MG63 (cell line): ENCODE results near the gene GDF7. TPM values are rescaled to one million over a fixed set of nuclear protein-coding genes. Genes with fewer than 3 reads are reported as not detected.

Experiments used
- DNase-seq: peaks from one replicate; pipeline ENCODE4 v3.0.0-alpha.2; 2020
- H3K27me3 ChIP-seq: fragments of 250-450 bp; sonication (Bioruptor Pico); 2 replicates; pipeline ENCODE4 v1.5.1; 2020; ENCODE audit warnings: mild to moderate bottlenecking, moderate library complexity
- H3K36me3 ChIP-seq: fragments of 250-450 bp; sonication (Bioruptor Pico); 2 replicates; pipeline ENCODE4 v1.5.1; 2020; ENCODE audit warnings: mild to moderate bottlenecking, moderate library complexity
- H3K4me3 ChIP-seq: fragments of 250-450 bp; sonication (Bioruptor Pico); 2 replicates; pipeline ENCODE4 v1.5.1; 2020; ENCODE audit warnings: mild to moderate bottlenecking, moderate library complexity
- H3K9me3 ChIP-seq: fragments of 250-450 bp; sonication (Bioruptor Pico); 2 replicates; pipeline ENCODE4 v1.5.1; 2020; ENCODE audit warnings: mild to moderate bottlenecking, moderate library complexity
- total RNA-seq: library from RNA; depleted of rRNA; stranded (reverse); fragments of >200 nt; shearing (Covaris generic); gene quantifications from 2 replicates; pipeline ENCODE4 v1.2.3, GENCODE V29; 2014; ENCODE audit warnings: low replicate concordance

Gene GDF7
- total RNA-seq, 1 experiment from 2014 or later: not detected

- no peak for DNase-seq
- Histone ChIP-seq H3K4me3 (no peak overlapping the region), H3K36me3 (no peaks in the 10 kb centered on the region), H3K27me3 (no peaks in the 10 kb centered on the region), H3K9me3 (no peaks in the 10 kb centered on the region)
These were observed 41.2 kb upstream of the GDF7 start for GRCh38 chr2:20625491-20626391.

DNA sequence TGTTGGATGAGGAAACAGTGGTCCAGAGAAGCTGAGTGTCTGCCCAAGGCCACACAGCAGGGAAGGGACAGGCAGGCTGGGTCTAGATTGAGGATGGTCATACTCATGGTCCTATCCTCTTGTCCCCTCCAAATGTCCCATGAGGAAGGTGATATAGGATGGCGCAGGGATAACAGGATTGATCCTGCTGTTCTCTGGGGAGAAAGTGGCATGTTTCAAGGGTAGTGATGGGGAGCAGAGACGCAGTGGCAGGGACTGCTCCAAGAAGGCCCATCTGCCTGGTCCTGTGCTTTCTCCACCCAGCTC, 40.6 kb upstream of the GDF7 start:
- no peak for DNase-seq
- H3K9me3 ChIP-seq: no peaks in the 10 kb centered on the region
- no peak overlapping the region for H3K4me3 ChIP-seq
- no peaks in the 10 kb centered on the region for H3K27me3 ChIP-seq
- H3K36me3 ChIP-seq: no peaks in the 10 kb centered on the region

DNA sequence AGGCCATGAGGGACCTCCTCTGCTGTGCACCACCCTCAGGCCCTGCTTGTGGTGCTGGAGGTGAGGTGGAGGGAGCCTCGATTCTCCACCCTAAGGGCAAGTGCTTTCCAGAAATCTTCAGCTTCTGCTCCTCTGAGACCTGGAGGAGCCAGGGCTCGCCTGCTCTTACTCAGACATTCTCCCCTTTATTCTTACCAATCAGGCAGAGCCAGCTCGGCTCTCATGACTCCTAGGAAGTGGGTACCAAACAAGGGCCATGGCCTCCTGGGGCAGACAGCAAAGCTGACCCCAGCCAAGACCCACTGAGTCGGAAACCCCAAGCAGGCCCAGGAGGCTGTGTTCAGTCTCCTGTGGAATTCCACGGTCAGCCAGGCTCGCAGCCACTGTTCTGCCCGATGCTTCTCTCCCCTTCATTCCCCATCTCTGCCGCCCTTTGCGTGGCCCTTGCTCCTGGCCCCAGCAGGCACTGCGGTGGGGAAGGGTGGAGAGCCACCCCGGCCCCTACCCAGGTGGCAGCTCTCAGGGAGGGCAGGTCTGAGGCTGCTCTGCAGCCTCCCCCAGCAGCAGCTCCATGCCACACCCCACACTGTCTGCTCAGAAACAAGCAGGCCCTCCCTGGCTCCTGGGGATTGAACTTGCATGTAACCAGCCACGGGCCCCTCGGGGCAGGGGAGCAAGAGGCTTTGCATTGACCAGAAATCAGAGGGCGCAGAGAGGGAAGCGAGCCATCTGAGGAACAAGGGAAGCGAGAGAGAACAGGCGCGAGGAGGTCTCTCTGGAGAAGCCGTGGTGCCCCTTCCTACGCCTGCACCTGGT, 40.0 kb upstream of the GDF7 start:
- no peak overlapping the region for H3K4me3 ChIP-seq
- H3K9me3 ChIP-seq: no peaks in the 10 kb centered on the region
- DNase-seq: no peak

GRCh38 chr2:20627712-20628380, 39.1 kb upstream of the GDF7 start:
- H3K4me3 ChIP-seq: no peak overlapping the region
- DNase-seq: no peak
- H3K36me3 ChIP-seq: no peaks in the 10 kb centered on the region
- H3K9me3 ChIP-seq: no peaks in the 10 kb centered on the region
- H3K27me3 ChIP-seq: no peaks in the 10 kb centered on the region

More for the DNA sequence above, 40.0 kb upstream of the GDF7 start:
- H3K36me3 ChIP-seq: no peaks in the 10 kb centered on the region
- H3K27me3 ChIP-seq: no peaks in the 10 kb centered on the region

DNA sequence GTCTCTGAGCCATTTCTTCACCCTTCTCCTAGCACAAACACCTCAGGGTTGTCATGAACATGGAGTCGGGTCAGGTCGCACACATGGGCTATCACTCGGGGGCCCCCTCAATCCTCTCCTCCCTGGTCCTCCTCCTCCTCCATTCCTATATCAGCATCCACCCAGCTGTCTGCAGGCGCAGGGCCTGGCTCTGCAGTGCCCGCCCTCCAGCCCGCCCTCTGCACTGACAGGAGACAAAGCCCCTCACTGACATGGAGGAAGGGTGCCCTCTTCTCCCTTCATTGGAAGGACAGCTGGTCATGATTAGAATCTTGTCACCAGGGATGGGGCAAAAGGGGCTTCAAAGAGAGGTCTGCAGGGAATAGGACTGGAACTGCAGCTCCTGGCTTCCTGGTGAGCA, 37.8 kb upstream of the GDF7 start:
- Histone ChIP-seq H3K27me3 (no peaks in the 10 kb centered on the region), H3K4me3 (no peak overlapping the region)
- no peak for DNase-seq

DNA sequence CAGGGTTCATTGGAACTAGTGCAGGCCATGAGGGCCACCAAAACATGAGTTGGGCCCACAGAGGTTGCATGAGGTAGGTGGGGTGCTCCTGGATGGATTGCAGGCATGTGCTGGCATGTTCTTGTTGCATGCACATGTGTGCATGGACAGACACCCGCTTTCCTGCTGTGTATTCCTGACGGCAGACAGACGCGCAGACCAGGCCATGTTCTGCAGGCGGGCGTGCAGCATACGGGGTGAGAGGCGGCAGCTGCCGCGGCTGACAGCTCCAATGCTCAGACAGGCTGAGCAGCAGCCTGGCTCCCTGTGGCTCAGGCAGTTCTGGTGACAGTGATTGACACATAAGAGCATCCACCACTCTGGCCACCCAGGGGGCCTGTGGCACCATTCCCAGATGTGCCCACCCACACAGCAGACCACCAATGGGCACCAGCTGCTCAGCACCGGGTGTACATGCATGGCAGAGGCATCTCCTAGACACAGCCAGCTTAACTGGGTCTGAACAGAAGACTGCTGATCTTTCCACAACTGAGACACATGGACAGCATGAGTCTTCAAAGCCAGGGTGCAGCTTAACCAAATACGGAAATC, 37.3 kb upstream of the GDF7 start:
- H3K9me3 ChIP-seq: no peaks in the 10 kb centered on the region
- no peaks in the 10 kb centered on the region for H3K27me3 ChIP-seq
- no peak for DNase-seq

More for the DNA sequence above, 37.8 kb upstream of the GDF7 start:
- no peaks in the 10 kb centered on the region for H3K9me3 ChIP-seq
- no peaks in the 10 kb centered on the region for H3K36me3 ChIP-seq

DNA sequence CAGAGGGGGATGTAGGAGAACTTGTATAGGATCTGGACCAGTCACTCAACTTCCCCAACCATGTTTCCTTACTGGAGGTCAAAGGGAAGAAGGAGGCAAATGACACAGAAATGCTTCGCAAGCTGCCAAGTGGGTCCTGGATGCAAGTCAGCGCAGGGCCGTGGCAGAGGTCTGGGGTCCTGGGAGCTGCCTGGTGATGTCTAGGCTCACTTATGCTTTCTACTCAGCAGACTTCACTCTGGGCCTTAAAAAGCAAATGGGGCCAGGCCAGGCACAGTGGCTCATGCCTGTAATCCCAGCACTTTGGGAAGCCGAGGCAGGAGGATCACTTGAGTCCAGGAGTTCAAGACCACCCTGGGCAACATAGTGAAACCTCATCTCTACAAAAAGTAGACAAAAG, 36.0 kb upstream of the GDF7 start:
- H3K9me3 ChIP-seq: no peaks in the 10 kb centered on the region
- H3K4me3 ChIP-seq: no peak overlapping the region
- H3K27me3 ChIP-seq: no peaks in the 10 kb centered on the region
- H3K36me3 ChIP-seq: no peaks in the 10 kb centered on the region
- no peak for DNase-seq

More for the DNA sequence above, 37.3 kb upstream of the GDF7 start:
- Histone ChIP-seq H3K4me3 (no peak overlapping the region), H3K36me3 (no peaks in the 10 kb centered on the region)

GRCh38 chr2:20631617-20632307, 35.2 kb upstream of the GDF7 start:
- Histone ChIP-seq H3K4me3 (no peak overlapping the region), H3K9me3 (no peaks in the 10 kb centered on the region), H3K36me3 (no peaks in the 10 kb centered on the region), H3K27me3 (no peaks in the 10 kb centered on the region)
- DNase-seq: no peak

DNA sequence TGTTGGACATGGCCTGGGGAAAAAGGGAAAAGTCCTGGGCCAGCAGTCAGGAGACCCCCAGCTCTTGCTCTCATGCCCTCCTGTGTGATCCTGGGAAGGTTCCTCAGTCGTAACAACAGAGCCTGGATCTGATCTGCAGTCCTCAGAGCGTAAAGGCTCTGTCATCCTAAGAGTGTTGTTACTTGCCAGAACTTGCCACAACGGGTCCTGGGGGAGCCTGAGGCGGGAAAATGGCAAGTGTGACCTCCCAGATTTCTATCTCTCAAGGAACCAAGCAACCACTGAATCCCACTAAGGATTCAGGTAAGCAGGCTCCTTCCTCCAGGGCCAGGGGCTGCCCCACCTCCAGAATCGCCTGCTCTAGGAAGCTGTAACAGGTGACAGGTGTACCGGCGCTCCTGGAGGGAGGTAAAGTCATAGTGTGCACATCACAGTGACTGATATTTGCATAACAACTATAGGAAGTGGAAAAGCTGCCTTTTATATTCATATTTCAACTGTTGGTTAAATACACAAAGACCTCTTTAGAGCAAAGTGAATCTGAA, 34.4 kb upstream of the GDF7 start:
- H3K9me3 ChIP-seq: no peaks in the 10 kb centered on the region
- no peak for DNase-seq
- H3K27me3 ChIP-seq: no peaks in the 10 kb centered on the region
- no peaks in the 10 kb centered on the region for H3K36me3 ChIP-seq
- H3K4me3 ChIP-seq: no peak overlapping the region

DNA sequence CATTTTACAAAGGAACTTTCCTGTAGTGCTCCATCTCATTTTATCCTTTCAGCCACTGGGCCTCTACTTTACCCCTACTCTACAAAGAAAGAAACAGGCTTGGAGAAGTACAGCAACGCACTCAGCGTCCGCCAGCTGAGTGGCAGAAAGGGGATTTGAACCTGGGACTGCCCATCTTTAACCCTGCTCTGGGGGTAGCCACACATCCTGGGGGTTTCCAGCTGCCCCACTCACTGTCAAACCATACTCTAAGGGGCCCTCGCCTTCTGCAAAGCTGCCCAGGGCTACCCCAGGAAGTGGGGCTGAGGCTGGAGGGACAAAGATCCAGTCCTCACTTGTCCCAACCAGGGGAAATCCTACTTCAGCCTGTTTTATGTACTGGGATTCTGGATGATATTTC, 33.9 kb upstream of the GDF7 start:
- no peak for DNase-seq

DNA sequence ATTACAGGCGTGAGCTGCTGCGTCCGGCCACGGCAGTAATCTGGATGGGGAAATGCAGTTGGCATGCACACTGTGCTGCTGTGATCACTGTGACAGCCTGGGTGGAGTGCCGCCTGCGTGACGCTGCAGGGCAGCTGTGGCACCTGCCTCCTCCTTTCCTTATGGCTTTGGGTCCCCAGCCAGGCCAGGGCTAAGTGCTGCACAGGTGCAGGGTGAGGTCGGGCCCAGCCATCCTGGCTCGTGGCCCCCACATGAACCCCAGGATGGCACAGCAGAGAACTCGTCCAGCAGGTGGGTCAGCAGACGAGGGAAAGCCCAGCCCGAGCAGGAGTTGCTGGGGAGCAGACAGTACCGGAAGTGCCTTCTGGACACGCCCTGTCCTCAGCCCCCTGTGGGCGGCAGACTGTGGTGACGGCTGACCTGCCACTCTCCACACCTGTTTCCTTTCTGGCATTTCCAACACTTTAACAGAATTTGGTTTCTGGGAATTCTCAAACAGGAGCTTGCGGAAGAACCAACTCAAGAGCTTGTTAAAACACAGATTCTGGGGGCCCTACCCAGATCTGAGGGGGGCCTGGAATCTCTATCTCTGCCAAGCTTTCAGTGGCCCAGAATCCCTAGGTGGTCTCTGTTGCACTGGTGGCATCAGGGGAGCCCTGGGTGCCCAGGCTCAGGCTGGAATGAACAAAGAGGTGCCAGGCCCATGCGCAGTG, 33.0 kb upstream of the GDF7 start:
- no peak overlapping the region for H3K4me3 ChIP-seq
- H3K36me3 ChIP-seq: no peaks in the 10 kb centered on the region
- no peak for DNase-seq
- no peaks in the 10 kb centered on the region for H3K27me3 ChIP-seq
- H3K9me3 ChIP-seq: no peaks in the 10 kb centered on the region

More for the DNA sequence above, 33.9 kb upstream of the GDF7 start:
- Histone ChIP-seq H3K9me3 (no peaks in the 10 kb centered on the region), H3K27me3 (no peaks in the 10 kb centered on the region), H3K4me3 (no peak overlapping the region), H3K36me3 (no peaks in the 10 kb centered on the region)

DNA sequence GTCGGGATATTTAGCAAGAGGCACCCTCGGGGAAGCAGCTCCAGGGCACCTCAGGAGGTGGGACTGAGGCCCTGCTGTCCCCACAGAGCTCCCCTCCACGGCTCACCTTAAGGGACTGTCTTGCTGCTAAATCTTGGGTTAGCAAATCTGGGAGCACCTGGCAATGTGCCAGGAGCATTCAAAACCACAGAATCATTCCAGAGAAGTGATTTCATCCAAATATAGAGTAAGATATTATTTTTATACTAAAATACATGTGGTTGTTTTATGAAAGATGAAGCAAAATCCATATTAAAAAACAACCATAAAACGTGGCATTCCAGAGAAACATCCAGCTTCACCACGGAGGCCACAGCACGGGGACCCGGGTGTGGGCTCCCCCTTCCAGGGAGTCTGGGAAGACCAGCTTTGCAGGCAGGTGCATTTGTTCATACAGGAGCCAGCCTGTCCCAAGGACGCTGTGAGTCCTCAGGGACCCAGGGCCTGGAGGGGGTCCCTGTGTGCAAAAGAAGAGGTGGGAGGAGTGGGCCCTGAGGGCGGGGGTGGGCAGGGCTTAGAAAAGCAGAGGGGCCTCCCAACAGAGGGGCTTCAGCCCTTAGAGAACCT, 32.3 kb upstream of the GDF7 start:
- H3K9me3 ChIP-seq: no peaks in the 10 kb centered on the region
- no peaks in the 10 kb centered on the region for H3K36me3 ChIP-seq
- no peaks in the 10 kb centered on the region for H3K27me3 ChIP-seq
- DNase-seq: no peak
- H3K4me3 ChIP-seq: no peak overlapping the region

DNA sequence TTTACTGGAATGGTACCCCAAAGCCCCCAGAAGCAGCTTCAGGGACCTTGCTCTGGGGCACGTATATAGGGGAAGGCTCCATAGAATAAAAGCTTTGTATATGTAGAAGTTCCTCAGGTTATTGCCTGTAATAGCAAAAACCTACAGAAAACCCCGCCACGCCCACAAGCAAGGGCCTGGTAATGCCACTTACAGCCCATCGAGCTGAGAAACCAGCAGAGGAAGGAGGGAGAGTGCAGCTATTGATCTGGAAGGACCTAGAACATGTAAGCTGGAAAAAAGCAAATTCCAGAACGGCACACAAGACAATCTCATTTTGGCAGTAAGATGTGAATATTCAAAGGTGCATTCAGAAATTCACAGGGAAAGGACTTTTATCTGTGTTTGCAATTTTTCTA, 31.8 kb upstream of the GDF7 start:
- DNase-seq: no peak
- H3K4me3 ChIP-seq: no peak overlapping the region
- H3K9me3 ChIP-seq: no peaks in the 10 kb centered on the region
- no peaks in the 10 kb centered on the region for H3K27me3 ChIP-seq
- no peaks in the 10 kb centered on the region for H3K36me3 ChIP-seq

DNA sequence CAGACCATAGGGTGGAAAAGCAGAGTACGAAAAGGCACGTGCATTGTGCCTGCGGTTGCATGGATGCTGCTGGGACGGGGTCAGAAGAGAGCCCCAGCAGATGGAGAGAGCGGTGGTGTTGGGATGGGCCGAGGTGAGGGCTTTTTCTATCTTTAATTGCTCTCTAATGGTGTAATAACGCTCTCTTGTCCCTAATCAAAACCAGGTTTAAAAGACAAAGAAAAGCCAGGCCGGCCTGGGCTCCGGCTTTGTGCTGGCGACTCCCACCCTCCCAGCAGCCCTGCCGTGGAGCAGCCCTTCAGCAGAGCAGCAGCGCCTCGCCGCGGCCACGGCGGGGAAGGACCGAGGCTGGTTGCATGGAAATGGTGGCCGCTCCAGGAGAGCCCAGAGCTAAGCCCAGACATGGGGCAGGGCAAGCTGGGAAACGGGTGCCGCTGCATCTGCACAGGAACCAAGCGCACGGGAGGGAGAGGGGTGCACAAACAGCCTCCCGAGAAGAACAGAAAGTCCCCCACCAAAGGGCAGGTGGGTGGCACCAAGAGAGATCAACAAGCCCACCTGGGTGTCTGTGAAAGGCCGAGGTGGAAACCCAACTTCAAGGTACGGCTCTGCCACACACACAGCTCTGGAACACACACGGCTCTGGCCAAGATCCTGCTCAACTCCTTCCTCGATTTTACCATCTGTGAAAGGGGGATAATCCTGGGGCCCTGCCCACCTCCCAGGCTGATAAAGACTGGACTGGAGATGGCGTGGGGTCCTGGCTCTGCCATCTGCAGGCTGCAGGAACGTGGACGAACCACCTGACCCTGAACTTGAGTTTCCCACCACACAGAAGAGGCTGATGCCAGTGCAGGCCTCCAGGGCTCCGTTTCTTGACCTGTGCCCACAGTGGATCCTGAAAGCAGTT, 31.0 kb upstream of the GDF7 start:
- H3K36me3 ChIP-seq: no peaks in the 10 kb centered on the region
- no peak overlapping the region for H3K4me3 ChIP-seq
- no peaks in the 10 kb centered on the region for H3K27me3 ChIP-seq
- DNase-seq: peak; percentile 67
- no peaks in the 10 kb centered on the region for H3K9me3 ChIP-seq
